ENCODE data around the gene LHFPL4. TPM values are rescaled to one million over a fixed set of nuclear protein-coding genes. Genes with fewer than 3 reads are reported as not detected.

The LHFPL4 gene
- total RNA-seq, 1 experiment from 2014 or later, result 16.3 TPM

DNA sequence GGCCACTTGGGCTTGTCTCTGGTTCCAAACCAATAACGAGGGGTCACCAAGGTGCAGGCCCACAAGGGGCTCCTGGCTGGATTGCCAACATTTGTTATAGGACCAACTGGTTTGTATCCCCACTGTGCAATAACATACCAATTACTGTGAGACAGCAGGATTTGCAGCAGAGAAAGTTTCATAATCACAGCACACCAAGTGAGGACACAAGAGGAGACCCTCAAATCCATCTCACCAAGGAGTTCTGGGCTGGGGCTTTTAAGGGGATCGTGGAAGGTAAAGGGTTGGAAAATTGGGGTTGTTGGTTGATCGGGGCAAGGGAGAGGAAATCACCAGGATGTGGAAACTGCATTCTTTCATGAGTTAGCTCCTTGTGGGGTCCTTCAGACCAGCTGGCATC is 29.7 kb upstream of the LHFPL4 start:
- Histone ChIP-seq H2BK5ac (ENCODE audit: insufficient read length, low read length) (no peak overlapping the region), H4K8ac (replicated peaks; ENCODE audit: insufficient read length, low read depth, low read length) (no peak overlapping the region), H3K9ac (ENCODE audit: extremely low read depth, insufficient read length, low read length) (no peak overlapping the region), H3K56ac (ENCODE audit: insufficient read length, low read depth, low read length) (no peak overlapping the region), H4K20me1 (ENCODE audit: control insufficient read depth, insufficient read depth, insufficient read length) (no peaks in the 10 kb centered on the region), H3K79me2 (ENCODE audit: insufficient read depth, low read length) (no peaks in the 10 kb centered on the region), H3K79me1 (ENCODE audit: insufficient read depth, low read depth, low read length, poor library complexity, severe bottlenecking) (no peaks in the 10 kb centered on the region), H2BK15ac (ENCODE audit: low read depth, low read length) (no peak overlapping the region), H2AK5ac (ENCODE audit: insufficient read length, low read length) (no peak overlapping the region), H2BK120ac (ENCODE audit: low read depth, low read length, poor library complexity, severe bottlenecking) (no peak overlapping the region), H2AFZ (ENCODE audit: low read length) (no peak overlapping the region), H2BK12ac (ENCODE audit: insufficient read length, low read depth, low read length) (no peak overlapping the region), H3T11ph (ENCODE audit: low read length) (no peak overlapping the region), H3K4ac (ENCODE audit: low read depth, low read length) (no peak overlapping the region), H3K18ac (ENCODE audit: insufficient read length, low read depth, low read length) (no peak overlapping the region), H3K4me2 (ENCODE audit: insufficient read depth, insufficient read length, low read length) (no peak overlapping the region), H3K23me2 (ENCODE audit: insufficient read length, low read depth, low read length, poor library complexity, severe bottlenecking) (no peaks in the 10 kb centered on the region), H4K91ac (ENCODE audit: insufficient read length, low read depth, low read length) (no peak overlapping the region), H2BK20ac (ENCODE audit: low read depth, low read length, poor library complexity, severe bottlenecking) (no peak overlapping the region), H3K9me3 (ENCODE audit: control insufficient read depth, low read depth, low read length) (no peaks in the 10 kb centered on the region), H3K4me1 (ENCODE audit: insufficient read depth, low read length) (peaks cover 6% of the 10 kb centered on the region; the same call in 1 of the 2 replicates), H4K5ac (ENCODE audit: insufficient read length, low read depth, low read length) (no peak overlapping the region), H3K23ac (ENCODE audit: insufficient read length, low read depth, low read length) (no peak overlapping the region), H3K27ac (ENCODE audit: insufficient read length, low read depth, low read length) (no peak overlapping the region), H3K14ac (ENCODE audit: insufficient read depth, low read length) (no peak overlapping the region), H3K27me3 (ENCODE audit: insufficient read depth, low read length) (no peaks in the 10 kb centered on the region)
- Mint-ChIP-seq H3K27ac (0 out of 7 replicates have a peak overlapping the region, but pooled peaks of 2 of the 3 experiments have one; percentile 4 to 44), H3K27me3 (ENCODE audit: low read depth) (peaks cover 2% of the 10 kb centered on the region; the same call in 1 of the 2 replicates), H3K9me3 (peaks cover 10 to 17% of the 10 kb centered on the region in 2 experiments), H3K36me3 (ENCODE audit: insufficient read depth in 1 of 3, low read depth in 3 of 3) (peaks cover 2 to 12% (median 10%) of the 10 kb centered on the region in 3 experiments; a peak in 5 of 7 replicates), H3K4me3 (no peak overlapping the region), H3K4me1 (peaks cover 13 to 15% of the 10 kb centered on the region in 2 experiments)
- TF ChIP-seq CTCF (conservative IDR thresholded peaks at IDR 0.05), result no peak
- WGBS (ENCODE audit: extremely low coverage, insufficient read length, low lambda C conversion rate), result no CpG with 5 or more reads among the region's 3 CpGs
- no peak for DNase-seq

All from H9 (cell line).